ENCODE data around the gene PYGL.
"Not testable (repeated sequence)": the region's sequence is repeated elsewhere in the genome, so short reads cannot be mapped to it uniquely, and the experiment has no call there.

The PYGL gene

GRCh38 chr14:50954811-50955372 is 10.6 kb upstream of the PYGL start:
- DNase-seq = no peak

GRCh38 chr14:50953502-50953901 is 9.2 kb upstream of the PYGL start:
- no peak for DNase-seq

- DNase-seq = no peak
These were observed 6.7 kb upstream of the PYGL start for GRCh38 chr14:50951032-50951431.

GRCh38 chr14:50948205-50948604 is 3.9 kb upstream of the PYGL start:
- DNase-seq = no peak

GRCh38 chr14:50947446-50947845 is 3.2 kb upstream of the PYGL start:
- no peak for DNase-seq

- no peak for DNase-seq
These were observed 2.1 kb upstream of the PYGL start for GRCh38 chr14:50946234-50946935.

- no peak for DNase-seq
These were observed 547 bp upstream of the PYGL start for GRCh38 chr14:50944647-50945413.

- no peak for DNase-seq
These were observed 881 bp downstream of the PYGL start for GRCh38 chr14:50943261-50943942.

GRCh38 chr14:50941638-50942037 is 2.6 kb downstream of the PYGL start:
- not testable (repeated sequence) for DNase-seq

GRCh38 chr14:50941151-50941550 is 3.1 kb downstream of the PYGL start:
- DNase-seq = no peak

- no peak for DNase-seq
These were observed 6.5 kb downstream of the PYGL start for GRCh38 chr14:50937800-50938199.

- DNase-seq = no peak
These were observed 7.0 kb downstream of the PYGL start for GRCh38 chr14:50937325-50937724.

GRCh38 chr14:50936882-50937281 is 7.4 kb downstream of the PYGL start:
- DNase-seq = no peak

GRCh38 chr14:50936016-50936340 is 8.3 kb downstream of the PYGL start:
- DNase-seq = no peak

GRCh38 chr14:50935126-50936015 is 8.9 kb downstream of the PYGL start:
- DNase-seq = no peak

GRCh38 chr14:50932592-50933495 is 11.4 kb downstream of the PYGL start:
- DNase-seq = no peak

GRCh38 chr14:50932156-50932555 is 12.1 kb downstream of the PYGL start:
- no peak for DNase-seq

- DNase-seq = no peak
These were observed 12.7 kb downstream of the PYGL start for GRCh38 chr14:50931559-50931958.

GRCh38 chr14:50929506-50929905 is 14.8 kb downstream of the PYGL start:
- DNase-seq = no peak

GRCh38 chr14:50928002-50928635 is 16.2 kb downstream of the PYGL start:
- DNase-seq = no peak

GRCh38 chr14:50926851-50927386 is 17.4 kb downstream of the PYGL start:
- DNase-seq = no peak

Data from stimulated activated naive CD4-positive, alpha-beta T cell treated with Interleukin-2 at 50 U/mL for 16 hours (primary cell).